HFFc6 (cell line): ENCODE measurements around the gene RILPL2. TPM values are rescaled to one million over a fixed set of nuclear protein-coding genes. Genes with fewer than 3 reads are reported as not detected.
"Not testable (repeated sequence)": the region's sequence is repeated elsewhere in the genome, so short reads cannot be mapped to it uniquely, and the experiment has no call there.

ENCODE experiments used
- DNase-seq: peaks from one replicate; pipeline ENCODE4 v3.0.0-alpha.2; 2018
- H3K27ac Mint-ChIP-seq: 2 replicates; pipeline ENCODE4 v1.8.0; 2020; ENCODE audit warnings: mild to moderate bottlenecking, mixed read lengths
- H3K27me3 Mint-ChIP-seq: 2 replicates; pipeline ENCODE4 v1.8.0; 2021; ENCODE audit warnings: mild to moderate bottlenecking, moderate library complexity, mixed read lengths; ENCODE audit not compliant: insufficient read depth
- H3K36me3 Mint-ChIP-seq: 2 replicates; pipeline ENCODE4 v1.8.0; 2021; ENCODE audit warnings: low read depth, mixed read lengths
- H3K4me1 Mint-ChIP-seq: 2 replicates; pipeline ENCODE4 v1.8.0; 2020; ENCODE audit warnings: low read depth, mixed read lengths
- H3K4me3 Mint-ChIP-seq: 2 replicates; pipeline ENCODE4 v1.8.0; 2020; ENCODE audit warnings: mild to moderate bottlenecking, moderate library complexity, mixed read lengths
- H3K9me3 Mint-ChIP-seq: 2 replicates; pipeline ENCODE4 v1.8.0; 2020; ENCODE audit warnings: mild to moderate bottlenecking, mixed read lengths
- total RNA-seq, 6 experiments: library from RNA; stranded (reverse); fragmentation: NEBNext Ultra II Directional; extraction: Animal tissue kit (Norgen Biotek cat#: 25700); gene quantifications; 2 replicates in 1 of 6; 3 replicates in 5 of 6; pipeline ENCODE4 v1.2.3, GENCODE V29; 2021
- TF ChIP-seq, protein P1 (sequence below): fragments of 200-600 bp; sonication (generic); IDR thresholded peaks from 2 replicates; pipeline ENCODE4 v1.5.0; 2021; ENCODE audit warnings: antibody characterized with exemption, mild to moderate bottlenecking

The RILPL2 gene
- total RNA-seq, 6 experiments from 2014 or later = 4.4 to 6.0 (median 5.5) TPM

DNA sequence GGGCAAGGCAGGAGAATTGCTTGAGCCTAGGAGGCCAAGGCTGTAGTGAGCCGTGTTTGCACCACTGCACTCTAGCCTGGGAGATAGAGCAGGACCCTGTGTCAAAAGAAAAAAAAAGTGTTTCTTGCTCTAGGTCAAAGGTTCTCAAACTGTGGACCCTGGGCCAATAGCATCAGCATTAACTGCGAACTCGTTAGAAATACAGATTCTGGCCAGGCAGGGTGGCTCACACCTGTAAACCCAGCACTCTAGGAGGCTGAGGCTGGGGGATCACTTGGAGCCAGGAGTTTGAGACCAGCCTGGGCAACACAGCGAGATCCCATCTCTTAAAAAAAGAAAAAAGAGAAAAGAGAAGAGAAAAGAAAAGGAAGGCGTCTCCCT lies 858 bp downstream of the RILPL2 start:
- Mint-ChIP-seq H3K27ac (peak overlapping the region; percentile 93), H3K4me1 (peaks cover 21% of the 10 kb centered on the region), H3K36me3 (peaks cover 14% of the 10 kb centered on the region), H3K4me3 (peak overlapping the region; percentile 96), H3K27me3 (peaks cover 6% of the 10 kb centered on the region), H3K9me3 (no peaks in the 10 kb centered on the region)
- DNase-seq = no peak
- TF ChIP-seq, protein P1, sequence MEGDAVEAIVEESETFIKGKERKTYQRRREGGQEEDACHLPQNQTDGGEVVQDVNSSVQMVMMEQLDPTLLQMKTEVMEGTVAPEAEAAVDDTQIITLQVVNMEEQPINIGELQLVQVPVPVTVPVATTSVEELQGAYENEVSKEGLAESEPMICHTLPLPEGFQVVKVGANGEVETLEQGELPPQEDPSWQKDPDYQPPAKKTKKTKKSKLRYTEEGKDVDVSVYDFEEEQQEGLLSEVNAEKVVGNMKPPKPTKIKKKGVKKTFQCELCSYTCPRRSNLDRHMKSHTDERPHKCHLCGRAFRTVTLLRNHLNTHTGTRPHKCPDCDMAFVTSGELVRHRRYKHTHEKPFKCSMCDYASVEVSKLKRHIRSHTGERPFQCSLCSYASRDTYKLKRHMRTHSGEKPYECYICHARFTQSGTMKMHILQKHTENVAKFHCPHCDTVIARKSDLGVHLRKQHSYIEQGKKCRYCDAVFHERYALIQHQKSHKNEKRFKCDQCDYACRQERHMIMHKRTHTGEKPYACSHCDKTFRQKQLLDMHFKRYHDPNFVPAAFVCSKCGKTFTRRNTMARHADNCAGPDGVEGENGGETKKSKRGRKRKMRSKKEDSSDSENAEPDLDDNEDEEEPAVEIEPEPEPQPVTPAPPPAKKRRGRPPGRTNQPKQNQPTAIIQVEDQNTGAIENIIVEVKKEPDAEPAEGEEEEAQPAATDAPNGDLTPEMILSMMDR = no peak

DNA sequence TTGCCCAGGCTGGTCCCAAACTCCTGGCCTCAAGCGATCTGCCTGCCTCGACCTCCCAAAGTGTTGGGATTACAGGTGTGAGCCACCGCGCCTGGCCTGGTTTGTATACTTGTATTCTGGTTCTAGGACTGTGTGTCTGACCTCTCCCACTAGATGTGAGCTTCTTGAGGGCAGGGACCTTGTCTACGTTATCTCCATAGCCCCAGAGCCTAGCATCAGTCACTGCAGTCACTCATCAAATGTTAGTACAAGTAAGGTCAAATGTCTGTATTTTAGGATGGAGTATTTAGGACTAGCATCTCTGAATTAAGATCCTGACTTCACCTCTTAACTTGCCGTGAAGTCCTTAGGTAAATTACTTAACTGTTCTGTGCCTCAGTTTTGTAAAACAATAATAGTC lies 2.9 kb downstream of the RILPL2 start:
- Mint-ChIP-seq H3K4me1 (peaks cover 21% of the 10 kb centered on the region), H3K27ac (no peak overlapping the region), H3K4me3 (no peak overlapping the region), H3K27me3 (peaks cover 6% of the 10 kb centered on the region), H3K36me3 (peaks cover 18% of the 10 kb centered on the region), H3K9me3 (no peaks in the 10 kb centered on the region)
- TF ChIP-seq, protein P1 = no peak
- no peak for DNase-seq

DNA sequence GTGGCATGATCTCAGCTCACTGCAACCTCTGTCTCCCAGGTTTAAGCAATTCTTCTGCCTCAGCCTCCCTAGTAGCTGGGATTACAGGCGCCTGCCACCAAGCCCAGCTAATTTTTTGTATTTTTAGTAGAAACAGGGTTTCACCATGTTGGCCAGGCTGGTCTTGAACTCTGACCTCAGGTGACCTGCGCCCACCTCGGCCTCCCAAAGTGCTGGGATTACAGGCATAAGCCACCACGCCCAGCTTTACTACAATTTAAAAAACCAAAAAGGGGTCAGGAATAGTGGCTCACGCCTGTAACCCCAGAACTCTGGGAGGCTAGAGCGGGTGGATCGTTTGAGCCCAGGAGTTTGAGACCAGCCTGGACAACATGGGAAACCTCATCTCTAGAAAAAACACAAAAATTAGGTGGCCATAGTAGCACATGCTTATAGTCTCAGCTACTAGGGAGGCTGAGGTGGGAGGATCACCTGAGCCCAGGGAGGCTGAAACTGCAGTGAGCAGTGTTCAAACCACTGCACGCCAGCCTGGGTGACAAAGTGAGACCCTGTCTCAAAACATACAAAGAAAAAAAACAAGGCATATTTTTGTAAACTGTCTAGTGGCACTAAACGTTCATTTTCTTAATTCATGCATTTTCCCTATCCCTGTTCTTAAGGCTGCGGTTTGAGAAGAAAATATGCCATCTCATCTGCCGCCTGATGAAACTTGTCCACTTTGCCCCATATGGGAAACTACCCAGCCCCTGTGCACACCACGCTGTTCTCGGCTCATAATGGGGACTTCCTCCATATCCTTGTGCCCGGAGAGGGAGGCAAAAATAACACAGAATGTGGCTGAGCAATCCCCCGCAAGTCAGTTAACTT lies 4.3 kb downstream of the RILPL2 start:
- not testable (repeated sequence) for DNase-seq, H3K27ac Mint-ChIP-seq, H3K4me3 Mint-ChIP-seq, H3K27me3 Mint-ChIP-seq, H3K9me3 Mint-ChIP-seq
- H3K36me3 Mint-ChIP-seq = peaks cover 19% of the 10 kb centered on the region
- peaks cover 21% of the 10 kb centered on the region for H3K4me1 Mint-ChIP-seq

DNA sequence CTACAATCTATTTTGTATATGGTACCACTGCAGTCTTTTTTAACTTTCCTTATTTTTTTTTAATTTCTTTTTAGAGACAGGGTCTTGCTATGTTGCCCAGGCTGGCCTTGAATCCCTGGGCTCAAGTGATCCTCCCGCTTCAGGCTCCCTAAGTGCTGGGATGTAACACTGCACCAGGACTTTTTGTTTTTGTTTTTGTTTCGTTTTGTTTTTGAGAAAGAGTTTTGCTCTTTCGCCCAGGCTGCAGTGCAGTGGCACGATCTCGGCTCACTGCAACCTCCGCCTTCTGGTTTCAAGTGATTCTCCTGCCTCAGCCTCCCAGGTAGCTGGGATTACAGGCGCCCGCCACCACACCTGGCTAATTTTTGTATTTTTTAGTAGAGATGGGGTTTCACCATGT lies 7.4 kb downstream of the RILPL2 start:
- not testable (repeated sequence) for H3K9me3 Mint-ChIP-seq, H3K27ac Mint-ChIP-seq, H3K4me1 Mint-ChIP-seq, DNase-seq, H3K27me3 Mint-ChIP-seq, H3K4me3 Mint-ChIP-seq
- peaks cover 18% of the 10 kb centered on the region for H3K36me3 Mint-ChIP-seq

DNA sequence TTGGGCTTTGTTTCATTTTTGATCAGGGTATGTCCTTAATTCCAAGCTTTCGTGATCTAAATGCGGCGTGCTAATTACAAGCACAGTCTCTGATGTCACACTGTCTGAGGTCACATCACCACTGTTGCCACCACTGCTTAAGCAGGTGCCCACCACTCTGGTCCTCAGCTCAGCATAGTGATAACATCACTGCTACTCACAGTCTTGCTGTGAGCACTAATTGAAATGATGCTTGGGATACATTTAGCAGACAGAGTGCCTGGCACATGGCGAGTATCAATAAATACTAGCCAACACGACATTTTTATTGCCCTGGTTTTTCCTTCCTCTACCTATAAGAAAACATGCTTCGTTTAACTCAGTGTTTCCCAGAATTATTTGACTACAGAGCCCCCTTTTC lies 7.9 kb downstream of the RILPL2 start:
- no peaks in the 10 kb centered on the region for H3K27me3 Mint-ChIP-seq
- H3K27ac Mint-ChIP-seq = no peak overlapping the region
- peaks cover 23% of the 10 kb centered on the region for H3K36me3 Mint-ChIP-seq
- no peaks in the 10 kb centered on the region for H3K9me3 Mint-ChIP-seq
- DNase-seq = no peak
- H3K4me3 Mint-ChIP-seq = no peak overlapping the region
- TF ChIP-seq, protein P1 = no peak
- H3K4me1 Mint-ChIP-seq = peaks cover 6% of the 10 kb centered on the region

DNA sequence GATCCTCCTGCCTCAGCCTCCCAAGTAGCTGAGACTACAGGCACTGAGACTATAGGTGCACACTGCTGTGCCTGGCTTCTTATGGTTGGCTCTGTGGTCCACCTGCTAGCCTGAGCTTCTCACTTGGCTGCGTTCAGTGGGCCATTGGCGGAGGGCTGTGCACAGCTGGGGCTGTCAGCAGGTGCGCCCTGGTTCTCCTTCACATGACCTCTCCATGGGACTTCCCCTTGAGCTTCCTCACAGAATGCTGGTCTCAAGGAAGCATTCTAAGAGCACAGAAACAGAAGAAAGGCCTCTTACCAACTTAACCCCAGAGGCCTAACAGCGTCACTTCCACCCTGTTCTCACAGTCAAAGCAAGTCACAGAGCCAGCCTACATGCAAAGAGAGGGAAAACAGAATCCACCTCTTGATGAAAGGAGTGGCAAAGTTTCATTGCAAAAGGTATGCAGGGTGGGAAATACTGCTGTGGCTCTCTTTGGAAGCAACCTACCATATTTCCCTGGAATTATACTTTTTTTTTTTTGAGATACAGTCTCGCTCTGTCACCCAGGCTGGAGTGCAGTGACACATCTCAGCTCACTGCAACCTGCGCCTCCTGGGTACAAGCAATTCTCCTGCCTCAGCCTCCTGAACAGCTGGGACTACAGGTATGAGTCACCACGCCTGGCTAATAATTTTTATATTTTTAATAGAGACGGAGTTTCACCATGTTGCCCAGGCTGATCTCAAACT lies 9.3 kb downstream of the RILPL2 start:
- TF ChIP-seq, protein P1 = no peak

More for the DNA sequence above, 9.3 kb downstream of the RILPL2 start:
- no peaks in the 10 kb centered on the region for H3K27me3 Mint-ChIP-seq
- H3K27ac Mint-ChIP-seq = no peak overlapping the region
- no peak for DNase-seq
- peaks cover 32% of the 10 kb centered on the region for H3K36me3 Mint-ChIP-seq
- no peaks in the 10 kb centered on the region for H3K4me1 Mint-ChIP-seq
- no peak overlapping the region for H3K4me3 Mint-ChIP-seq
- no peaks in the 10 kb centered on the region for H3K9me3 Mint-ChIP-seq
